GM12891 (cell line): Measurements from ENCODE around the gene ELOA.

Experiments
- PAX5 ChIP-seq: IDR thresholded peaks from 2 replicates; pipeline ENCODE4 v1.6.1; 2011; ENCODE audit warnings: low read length, moderate library complexity, mild to moderate bottlenecking; ENCODE audit not compliant: insufficient read depth, severe bottlenecking
- POLR2A ChIP-seq: IDR thresholded peaks from 2 replicates; pipeline ENCODE4 v1.6.1; 2011; ENCODE audit warnings: low read depth, low read length, control low read depth
- POLR2AphosphoS5 ChIP-seq: IDR thresholded peaks from 2 replicates; pipeline ENCODE4 v1.6.1; 2011; ENCODE audit warnings: low read depth, low read length, control low read depth
- POU2F2 ChIP-seq: IDR thresholded peaks from 2 replicates; pipeline ENCODE4 v1.6.1; 2011; ENCODE audit warnings: low read depth, mild to moderate bottlenecking, control low read depth, low read length, moderate library complexity
- SPI1 ChIP-seq: IDR thresholded peaks from 2 replicates; pipeline ENCODE4 v1.6.1; 2011; ENCODE audit warnings: low read depth, low read length, control low read depth
- TAF1 ChIP-seq: IDR thresholded peaks from 2 replicates; pipeline ENCODE4 v1.6.1; 2011; ENCODE audit warnings: low read depth, low read length, control low read depth

DNA sequence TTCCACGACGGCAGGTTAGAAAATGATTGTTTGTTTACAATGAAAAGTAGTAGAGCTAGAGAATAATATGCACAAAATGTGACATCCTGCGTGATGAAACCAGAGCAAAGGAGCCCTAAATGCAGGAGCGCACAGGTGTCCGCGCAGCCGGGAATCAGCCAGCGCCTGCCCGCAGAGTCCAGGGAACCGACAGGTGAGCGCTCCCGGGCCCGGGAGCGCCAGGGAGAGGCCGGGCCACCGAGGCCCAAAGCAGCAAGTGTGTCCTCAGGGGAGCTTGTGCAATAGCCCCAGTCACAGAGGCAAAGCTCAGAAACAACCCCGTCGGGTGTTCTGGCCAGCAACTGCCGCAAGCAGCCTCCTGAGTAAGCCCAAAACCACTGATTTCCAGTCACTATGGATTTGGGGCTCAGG is 58.1 kb downstream of the ELOA start:
- TF ChIP-seq POU2F2, result no peak
- TF ChIP-seq POLR2AphosphoS5, result no peak
- no peak for TF ChIP-seq POLR2A
- no peak for TF ChIP-seq SPI1
- no peak for TF ChIP-seq TAF1
- TF ChIP-seq PAX5, result no peak
